Upper lobe of left lung (tissue), 4 donors: ENCODE data around the gene DVL3.

ENCODE experiments used
- CTCF ChIP-seq, 6 experiments: fragments of 450-650 bp in 4 of 6; fragments of 200-600 bp in 2 of 6; sonication (generic) in 2 of 6; IDR thresholded peaks; one replicate each; pipeline ENCODE4 v1.5.1; 2016 to 2019; ENCODE audit warnings: antibody characterized with exemption in 6 of 6
- EP300 ChIP-seq, 4 donors: sonication (generic); formaldehyde crosslinking; IDR thresholded peaks; one replicate each; pipeline ENCODE4 v1.5.1; 2017; ENCODE audit warnings: antibody characterized with exemption in 4 of 4, control low read depth in 2 of 4
- POLR2A ChIP-seq, 4 donors: fragments of 450-650 bp; IDR thresholded peaks; one replicate each; pipeline ENCODE4 v1.5.1; 2016 to 2017; ENCODE audit warnings: antibody characterized with exemption in 4 of 4, mild to moderate bottlenecking in 2 of 4

GRCh38 chr3:184129012-184129411 is 26.2 kb upstream of the DVL3 start:
- TF ChIP-seq EP300 (IDR thresholded peaks at IDR 0.05) (no peak), CTCF (IDR thresholded peaks at IDR 0.05) (peak in 2 of 6 experiments; percentile 20 to 34), POLR2A (IDR thresholded peaks at IDR 0.05) (no peak)
